ENCODE data around the gene SLC6A5. TPM values are rescaled to one million over a fixed set of nuclear protein-coding genes. Genes with fewer than 3 reads are reported as not detected.

SLC6A5 gene
- total and polyA plus RNA-seq, 9 donors = 0.01 TPM; not detected in 8

- no peak for DNase-seq
Observed at GRCh38 chr11:20596205-20597153, 2.9 kb upstream of the SLC6A5 start.

GRCh38 chr11:20597154-20597679 lies 2.2 kb upstream of the SLC6A5 start:
- Histone ChIP-seq H3K27ac (ENCODE audit: low read length) (no peak overlapping the region), H3K9me3 (replicated peaks; ENCODE audit: control insufficient read depth, low read depth, low read length) (no peaks in the 10 kb centered on the region)

More at GRCh38 chr11:20596205-20597153, 2.9 kb upstream of the SLC6A5 start:
- H3K27me3 ChIP-seq (ENCODE audit: control insufficient read depth, insufficient read depth, low read length) = peaks cover 64% of the 10 kb centered on the region
- no peaks in the 10 kb centered on the region for H3K9me3 ChIP-seq (replicated peaks; ENCODE audit: control insufficient read depth, low read depth, low read length)
- WGBS (ENCODE audit: insufficient coverage) = 2% methylated on average over 45 of the region's 57 CpGs
- no peak overlapping the region for H3K4me3 ChIP-seq (ENCODE audit: low read length)
- H3K36me3 ChIP-seq (ENCODE audit: control insufficient read depth, insufficient read depth, low read length) = no peaks in the 10 kb centered on the region
- no peak overlapping the region for H3K27ac ChIP-seq (ENCODE audit: low read length)
- peaks cover 7% of the 10 kb centered on the region for H3K4me1 ChIP-seq (ENCODE audit: control insufficient read depth, insufficient read depth, low read length)

GRCh38 chr11:20597680-20598484 lies 1.5 kb upstream of the SLC6A5 start:
- DNase-seq = no peak
- H3K27me3 ChIP-seq (ENCODE audit: control insufficient read depth, insufficient read depth, low read length) = peaks cover 78% of the 10 kb centered on the region

More at GRCh38 chr11:20597154-20597679, 2.2 kb upstream of the SLC6A5 start:
- H3K4me1 ChIP-seq (ENCODE audit: control insufficient read depth, insufficient read depth, low read length) = peaks cover 7% of the 10 kb centered on the region
- no peaks in the 10 kb centered on the region for H3K36me3 ChIP-seq (ENCODE audit: control insufficient read depth, insufficient read depth, low read length)
- under 1% methylated on average over 41 of the region's 41 CpGs for WGBS (ENCODE audit: insufficient coverage)
- H3K27me3 ChIP-seq (ENCODE audit: control insufficient read depth, insufficient read depth, low read length) = peaks cover 71% of the 10 kb centered on the region
- H3K4me3 ChIP-seq (ENCODE audit: low read length) = no peak overlapping the region
- no peak for DNase-seq

GRCh38 chr11:20598492-20598891 lies 916 bp upstream of the SLC6A5 start:
- 9% methylated on average over 4 of the region's 11 CpGs for WGBS (ENCODE audit: insufficient coverage)
- Histone ChIP-seq H3K27ac (ENCODE audit: low read length) (no peak overlapping the region), H3K27me3 (ENCODE audit: control insufficient read depth, insufficient read depth, low read length) (peaks cover 84% of the 10 kb centered on the region)

More at GRCh38 chr11:20597680-20598484, 1.5 kb upstream of the SLC6A5 start:
- Histone ChIP-seq H3K9me3 (replicated peaks; ENCODE audit: control insufficient read depth, low read depth, low read length) (no peaks in the 10 kb centered on the region), H3K4me3 (ENCODE audit: low read length) (no peak overlapping the region), H3K27ac (ENCODE audit: low read length) (no peak overlapping the region), H3K36me3 (ENCODE audit: control insufficient read depth, insufficient read depth, low read length) (no peaks in the 10 kb centered on the region), H3K4me1 (ENCODE audit: control insufficient read depth, insufficient read depth, low read length) (peaks cover 7% of the 10 kb centered on the region)
- 1% methylated on average over 25 of the region's 48 CpGs for WGBS (ENCODE audit: insufficient coverage)

GRCh38 chr11:20600020-20600346 lies 575 bp downstream of the SLC6A5 start:
- Histone ChIP-seq H3K9me3 (replicated peaks; ENCODE audit: control insufficient read depth, low read depth, low read length) (no peaks in the 10 kb centered on the region), H3K27me3 (ENCODE audit: control insufficient read depth, insufficient read depth, low read length) (peaks cover 95% of the 10 kb centered on the region)
- WGBS (ENCODE audit: insufficient coverage) = 9% methylated on average over 9 of the region's 10 CpGs

More at GRCh38 chr11:20598492-20598891, 916 bp upstream of the SLC6A5 start:
- H3K4me3 ChIP-seq (ENCODE audit: low read length) = no peak overlapping the region
- no peaks in the 10 kb centered on the region for H3K9me3 ChIP-seq (replicated peaks; ENCODE audit: control insufficient read depth, low read depth, low read length)
- H3K4me1 ChIP-seq (ENCODE audit: control insufficient read depth, insufficient read depth, low read length) = peaks cover 7% of the 10 kb centered on the region
- no peaks in the 10 kb centered on the region for H3K36me3 ChIP-seq (ENCODE audit: control insufficient read depth, insufficient read depth, low read length)
- no peak for DNase-seq

GRCh38 chr11:20600551-20600950 lies 1.1 kb downstream of the SLC6A5 start:
- Histone ChIP-seq H3K36me3 (ENCODE audit: control insufficient read depth, insufficient read depth, low read length) (no peaks in the 10 kb centered on the region), H3K27ac (ENCODE audit: low read length) (no peak overlapping the region), H3K4me3 (ENCODE audit: low read length) (no peak overlapping the region), H3K9me3 (replicated peaks; ENCODE audit: control insufficient read depth, low read depth, low read length) (no peaks in the 10 kb centered on the region), H3K27me3 (ENCODE audit: control insufficient read depth, insufficient read depth, low read length) (peaks cover 97% of the 10 kb centered on the region), H3K4me1 (ENCODE audit: control insufficient read depth, insufficient read depth, low read length) (peaks cover 7% of the 10 kb centered on the region)
- no peak for DNase-seq
- WGBS (ENCODE audit: insufficient coverage) = 11% methylated on average over 5 of the region's 7 CpGs

More at GRCh38 chr11:20600020-20600346, 575 bp downstream of the SLC6A5 start:
- DNase-seq = no peak
- Histone ChIP-seq H3K4me3 (ENCODE audit: low read length) (no peak overlapping the region), H3K27ac (ENCODE audit: low read length) (no peak overlapping the region), H3K4me1 (ENCODE audit: control insufficient read depth, insufficient read depth, low read length) (peaks cover 7% of the 10 kb centered on the region), H3K36me3 (ENCODE audit: control insufficient read depth, insufficient read depth, low read length) (no peaks in the 10 kb centered on the region)

GRCh38 chr11:20601221-20601914 lies 2.0 kb downstream of the SLC6A5 start:
- DNase-seq = no peak
- Histone ChIP-seq H3K27ac (ENCODE audit: low read length) (no peak overlapping the region), H3K9me3 (replicated peaks; ENCODE audit: control insufficient read depth, low read depth, low read length) (no peaks in the 10 kb centered on the region), H3K36me3 (ENCODE audit: control insufficient read depth, insufficient read depth, low read length) (no peaks in the 10 kb centered on the region), H3K4me3 (ENCODE audit: low read length) (no peak overlapping the region), H3K27me3 (ENCODE audit: control insufficient read depth, insufficient read depth, low read length) (peaks cover 97% of the 10 kb centered on the region), H3K4me1 (ENCODE audit: control insufficient read depth, insufficient read depth, low read length) (peaks cover 6% of the 10 kb centered on the region)
- WGBS (ENCODE audit: insufficient coverage) = 1% methylated on average over 56 of the region's 63 CpGs

GRCh38 chr11:20604295-20604803 lies 4.9 kb downstream of the SLC6A5 start:
- WGBS (ENCODE audit: insufficient coverage) = 1% methylated on average over 17 of the region's 25 CpGs
- no peaks in the 10 kb centered on the region for H3K9me3 ChIP-seq (replicated peaks; ENCODE audit: control insufficient read depth, low read depth, low read length)
- peaks cover 87% of the 10 kb centered on the region for H3K27me3 ChIP-seq (ENCODE audit: control insufficient read depth, insufficient read depth, low read length)
- no peak overlapping the region for H3K4me3 ChIP-seq (ENCODE audit: low read length)
- H3K27ac ChIP-seq (ENCODE audit: low read length) = no peak overlapping the region
- no peaks in the 10 kb centered on the region for H3K4me1 ChIP-seq (ENCODE audit: control insufficient read depth, insufficient read depth, low read length)
- DNase-seq = no peak
- no peaks in the 10 kb centered on the region for H3K36me3 ChIP-seq (ENCODE audit: control insufficient read depth, insufficient read depth, low read length)

- no peak overlapping the region for H3K4me3 ChIP-seq (ENCODE audit: low read length)
- no peaks in the 10 kb centered on the region for H3K9me3 ChIP-seq (replicated peaks; ENCODE audit: control insufficient read depth, low read depth, low read length)
- no peak for DNase-seq
- 9% methylated on average over 16 of the region's 27 CpGs for WGBS (ENCODE audit: insufficient coverage)
- H3K27me3 ChIP-seq (ENCODE audit: control insufficient read depth, insufficient read depth, low read length) = peaks cover 87% of the 10 kb centered on the region
- no peaks in the 10 kb centered on the region for H3K36me3 ChIP-seq (ENCODE audit: control insufficient read depth, insufficient read depth, low read length)
- no peak overlapping the region for H3K27ac ChIP-seq (ENCODE audit: low read length)
- no peaks in the 10 kb centered on the region for H3K4me1 ChIP-seq (ENCODE audit: control insufficient read depth, insufficient read depth, low read length)
Observed at GRCh38 chr11:20604864-20605601, 5.6 kb downstream of the SLC6A5 start.
